HG02759 (cell line): Measurements from ENCODE around the gene TMBIM1.
"Not testable (repeated sequence)": the region's sequence is repeated elsewhere in the genome, so short reads cannot be mapped to it uniquely, and the experiment has no call there.

Source experiments
- ATAC-seq: cut with Tn5 transposase; IDR thresholded peaks from one replicate; pipeline ENCODE4 v1.9.1; 2021; ENCODE audit warnings: mild to moderate bottlenecking, moderate library complexity; ENCODE audit not compliant: unreplicated experiment

The TMBIM1 gene

DNA sequence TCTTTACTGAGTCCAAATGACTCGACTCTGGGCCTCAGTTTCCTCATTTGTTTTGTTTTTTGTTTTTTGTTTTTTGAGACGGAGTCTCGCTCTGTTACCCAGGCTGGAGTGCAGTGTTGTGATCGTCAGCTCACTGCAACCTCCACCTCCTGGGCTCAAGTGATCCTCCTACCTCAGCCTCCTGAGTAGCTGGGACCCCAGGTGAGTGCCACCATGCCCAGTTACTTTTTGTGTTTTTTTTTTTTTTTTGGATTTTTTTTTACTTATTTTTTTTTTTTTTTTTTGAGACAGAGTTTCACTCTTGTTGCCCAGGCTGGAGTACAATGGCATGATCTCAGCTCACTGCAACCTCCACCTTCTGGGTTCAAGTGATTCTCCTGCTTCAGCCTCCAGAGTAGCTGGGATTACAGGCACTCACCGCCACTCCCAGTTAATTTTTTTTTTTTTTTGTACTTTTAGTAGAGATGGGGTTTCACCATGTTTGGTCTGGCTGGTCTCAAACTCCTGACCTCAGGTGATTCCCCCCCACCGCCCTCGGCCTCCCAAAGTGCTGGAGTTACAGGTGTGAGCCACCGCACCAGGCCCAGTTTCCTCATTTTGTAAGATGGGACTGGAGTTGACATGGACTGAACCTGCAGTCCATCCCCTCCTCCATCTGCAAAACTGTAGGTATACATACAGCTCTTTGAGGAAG lies 18.9 kb downstream of the TMBIM1 start:
- ATAC-seq, result not testable (repeated sequence)

DNA sequence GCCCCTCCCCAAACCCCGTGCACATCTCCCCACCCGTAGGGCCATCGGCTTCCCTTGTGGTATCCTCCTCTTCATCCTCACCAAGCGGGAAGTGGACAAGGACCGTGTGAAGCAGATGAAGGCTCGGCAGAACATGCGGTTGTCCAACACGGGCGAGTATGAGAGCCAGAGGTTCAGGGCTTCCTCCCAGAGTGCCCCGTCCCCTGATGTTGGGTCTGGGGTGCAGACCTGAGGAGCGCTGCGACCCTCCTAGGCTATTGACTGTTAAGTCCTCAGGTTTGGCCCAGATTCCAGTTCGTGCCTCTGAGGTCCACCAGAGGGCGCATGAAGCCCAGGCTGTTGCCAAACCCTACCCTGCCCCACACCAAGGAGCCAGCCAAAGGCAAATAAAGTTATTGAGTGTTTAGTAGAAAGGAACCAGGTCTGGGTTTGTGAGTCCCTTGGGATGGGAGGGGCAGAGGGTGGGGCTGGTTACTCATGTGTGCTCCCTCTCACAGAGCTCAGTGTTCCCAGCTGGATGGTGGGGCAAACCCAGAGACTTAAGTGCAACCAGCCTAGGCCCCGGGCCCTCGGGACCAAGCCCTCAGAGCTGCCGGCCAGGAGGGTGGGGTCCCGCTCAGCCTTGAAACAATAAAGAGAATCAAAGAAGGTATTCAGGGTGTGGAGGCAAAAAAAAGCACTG lies 19.6 kb downstream of the TMBIM1 start:
- ATAC-seq, result no peak

DNA sequence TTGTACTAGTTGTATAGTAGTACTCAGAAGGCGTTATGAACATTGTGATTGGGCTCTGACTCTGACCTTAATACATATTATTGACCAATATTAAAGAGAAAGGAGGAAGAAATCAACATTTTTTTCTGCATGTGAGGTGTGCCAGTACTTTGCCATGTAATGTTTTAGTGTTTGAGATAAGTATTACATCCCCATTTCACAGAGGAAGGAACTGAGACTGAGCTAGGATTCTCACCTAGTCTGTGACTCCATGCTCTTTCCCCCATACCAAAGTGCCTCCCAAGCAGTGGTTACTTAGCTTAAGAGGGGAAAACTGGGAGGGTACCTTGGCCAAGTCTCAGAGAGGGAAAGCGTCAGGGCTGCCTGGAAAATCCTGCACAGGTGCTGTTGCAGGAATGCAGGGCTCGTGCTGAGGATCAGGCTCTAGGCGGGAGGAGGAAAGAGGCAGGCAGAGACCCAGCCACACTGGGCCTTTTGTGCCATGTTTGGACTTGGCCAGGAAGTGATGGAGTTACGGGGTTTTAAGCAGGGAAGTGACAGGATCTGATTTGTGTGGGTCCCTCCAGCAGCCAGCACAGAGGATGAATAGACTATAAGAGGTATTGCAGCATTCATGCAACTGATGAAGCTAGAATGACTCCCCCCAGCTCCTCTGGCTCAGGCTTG lies 20.3 kb downstream of the TMBIM1 start:
- ATAC-seq, result no peak

DNA sequence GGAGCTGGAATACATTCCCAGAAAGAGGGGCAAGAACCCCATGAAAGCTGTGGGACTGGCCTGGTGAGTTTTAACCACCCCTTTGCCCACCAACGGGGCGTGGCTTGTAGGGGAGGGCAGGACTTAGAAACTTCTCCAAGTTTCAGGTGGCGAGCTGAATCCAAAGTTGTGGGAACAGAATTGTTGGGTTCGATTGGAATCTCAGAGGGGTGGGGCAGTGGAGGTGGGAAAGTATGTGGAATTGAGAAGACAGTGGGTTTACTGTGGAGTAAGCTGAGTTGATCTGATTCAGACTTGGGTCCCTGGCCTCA lies 20.9 kb downstream of the TMBIM1 start:
- no peak for ATAC-seq

DNA sequence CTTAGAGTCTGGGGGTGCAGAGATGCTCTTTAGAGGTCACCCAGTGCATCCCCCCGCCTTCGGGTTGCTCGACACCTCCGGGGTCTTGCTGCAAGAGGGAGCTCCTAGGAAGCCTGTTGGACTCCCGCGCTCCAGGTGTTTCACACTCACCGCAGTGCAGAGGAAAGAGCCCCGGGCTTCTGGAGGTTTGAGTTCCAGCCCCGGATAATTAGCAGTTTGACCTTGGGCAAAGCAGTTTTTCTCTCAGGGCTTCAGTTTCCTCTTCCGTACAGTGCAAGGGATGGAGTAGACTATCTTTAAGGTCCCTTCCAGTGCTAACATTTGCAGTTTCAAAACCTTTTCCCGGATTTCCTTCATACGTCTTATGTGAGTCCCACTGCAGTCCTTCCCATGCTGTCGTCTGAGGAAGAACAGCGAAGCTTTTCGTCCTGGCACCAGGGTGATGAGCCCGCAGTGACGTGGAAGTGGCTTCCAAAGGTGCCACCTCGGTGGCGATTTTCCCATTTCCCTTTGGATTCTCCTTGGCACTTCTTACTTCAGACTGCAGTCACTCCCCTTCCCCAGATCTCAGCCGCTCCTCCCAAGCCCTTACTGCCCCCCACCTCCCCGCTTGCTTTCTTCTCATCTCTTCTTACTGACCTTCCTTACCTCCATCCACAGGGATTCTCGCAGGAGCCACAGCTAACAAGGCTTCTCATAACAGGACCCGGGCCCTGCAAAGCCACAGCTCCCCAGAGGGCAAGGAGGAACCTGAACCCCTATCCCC lies 21.4 kb downstream of the TMBIM1 start:
- no peak for ATAC-seq

DNA sequence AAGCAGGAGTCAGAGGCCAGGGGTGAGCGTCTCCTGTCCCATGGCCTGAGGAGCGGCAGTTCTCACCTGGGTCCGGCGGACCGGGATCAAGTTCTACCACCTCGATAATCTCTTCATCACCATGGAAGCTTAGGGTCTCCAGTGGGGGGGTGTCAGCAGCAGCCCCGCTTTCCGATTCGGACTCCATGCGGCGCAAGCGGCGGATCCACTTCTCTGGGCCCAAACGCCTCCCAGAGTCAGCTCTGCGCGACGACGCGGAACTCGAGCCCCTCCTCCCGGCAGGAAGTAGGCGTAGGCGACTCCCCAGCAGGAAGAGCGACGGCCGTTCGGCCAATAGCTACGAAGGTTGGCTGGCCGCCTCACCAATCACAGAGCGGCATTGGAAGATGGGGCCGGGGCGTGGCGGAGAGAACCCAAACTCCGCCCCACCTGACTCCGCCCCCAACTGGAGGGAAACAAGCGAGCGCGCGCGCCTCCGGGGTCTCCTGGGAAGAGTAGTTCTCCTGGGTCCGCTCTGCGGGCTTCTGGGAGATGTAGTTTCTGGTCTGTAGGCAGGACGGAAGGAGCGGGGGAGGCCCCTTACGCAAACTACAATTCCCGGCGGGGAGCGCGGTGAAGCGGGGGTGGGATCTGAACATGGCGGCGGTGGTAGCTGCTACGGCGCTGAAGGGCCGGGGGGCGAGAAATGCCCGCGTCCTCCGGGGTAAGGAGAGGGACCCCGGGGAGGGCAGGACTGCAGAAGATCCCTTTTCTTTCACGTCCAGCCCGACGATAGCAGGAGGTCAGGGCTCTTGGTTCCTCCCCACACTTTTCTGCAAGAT lies 22.2 kb downstream of the TMBIM1 start, which contains the start of the genes AAMP and PNKD:
Gene AAMP (minus strand): TSS at position 238 of the 821 bp plus-strand sequence. CDS start 51 bp downstream, at position 187.
Gene PNKD (plus strand): TSS at position 620 of the 821 bp plus-strand sequence. CDS start 17 bp downstream, at position 637.
- ATAC-seq, result peak; percentile 89

DNA sequence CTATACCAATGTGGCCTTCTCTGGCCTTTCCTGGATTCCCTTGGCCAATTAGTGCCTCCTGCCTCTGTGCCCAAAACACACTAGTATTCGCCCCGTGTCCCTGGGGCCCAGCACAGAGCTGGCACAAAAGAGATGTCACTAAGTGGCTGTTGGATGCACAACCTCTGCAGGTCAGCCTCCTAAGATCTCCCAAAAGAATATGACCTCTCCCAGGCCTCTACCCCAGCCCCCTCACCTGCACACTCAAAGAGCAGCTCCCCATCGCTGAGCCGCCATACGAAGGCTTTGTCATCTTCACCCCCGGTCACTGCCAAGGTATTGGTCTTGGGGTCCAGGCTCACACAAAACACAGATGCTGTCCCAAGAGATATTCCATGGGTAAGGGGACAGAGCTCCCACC lies 25.0 kb downstream of the TMBIM1 start:
- no peak for ATAC-seq

DNA sequence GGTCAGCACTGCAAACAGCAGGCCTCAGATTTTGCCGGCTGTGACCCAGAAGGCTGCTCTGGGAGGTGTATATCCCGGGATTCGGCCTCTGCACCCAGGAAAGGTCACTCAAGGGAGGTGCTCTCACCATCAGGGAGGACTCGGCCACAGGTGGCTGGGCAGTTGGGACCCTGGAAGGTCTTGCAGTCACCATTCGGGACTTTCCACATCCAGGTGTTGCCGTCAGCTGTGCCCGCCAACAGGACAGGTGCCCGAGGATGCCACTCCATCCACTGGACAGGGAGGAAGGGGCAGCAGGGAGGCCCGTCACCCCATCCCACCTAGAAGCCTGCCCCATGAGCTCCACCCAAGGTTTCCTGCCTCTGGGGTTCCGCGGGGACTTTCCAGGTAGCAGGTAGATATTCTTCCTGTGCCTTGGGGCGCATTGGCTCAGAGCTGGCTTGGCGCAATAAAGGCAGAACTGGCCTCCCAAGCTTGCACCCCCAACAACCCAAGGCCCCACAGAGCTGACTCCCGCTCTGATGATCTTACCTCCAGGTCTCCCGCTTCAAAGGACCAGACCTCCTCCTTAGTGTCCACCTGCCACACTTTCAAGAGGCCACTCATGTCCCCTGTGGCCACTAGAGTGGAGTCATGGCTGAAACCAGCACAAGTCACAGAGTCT lies 25.9 kb downstream of the TMBIM1 start:
- no peak for ATAC-seq

DNA sequence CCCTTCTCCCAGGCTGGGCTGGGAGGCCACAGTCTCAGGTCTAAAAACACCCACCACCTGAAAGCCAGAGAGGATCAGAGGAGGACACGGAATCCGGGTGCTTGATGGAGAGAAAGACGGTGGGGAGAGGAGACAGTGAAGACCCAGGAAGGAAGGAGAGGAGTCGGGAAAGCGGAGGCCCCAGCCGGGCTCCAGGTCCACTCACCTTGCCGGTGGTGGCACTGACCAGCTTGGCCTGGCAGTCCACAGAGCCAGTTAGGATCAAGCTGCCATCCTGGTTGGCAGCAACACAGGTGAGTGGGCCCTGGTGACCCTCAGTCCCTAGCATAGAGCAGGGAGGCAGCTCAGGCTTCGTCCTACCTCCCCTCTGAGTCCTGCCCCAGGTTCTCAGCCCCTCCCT lies 26.7 kb downstream of the TMBIM1 start:
- ATAC-seq, result no peak

DNA sequence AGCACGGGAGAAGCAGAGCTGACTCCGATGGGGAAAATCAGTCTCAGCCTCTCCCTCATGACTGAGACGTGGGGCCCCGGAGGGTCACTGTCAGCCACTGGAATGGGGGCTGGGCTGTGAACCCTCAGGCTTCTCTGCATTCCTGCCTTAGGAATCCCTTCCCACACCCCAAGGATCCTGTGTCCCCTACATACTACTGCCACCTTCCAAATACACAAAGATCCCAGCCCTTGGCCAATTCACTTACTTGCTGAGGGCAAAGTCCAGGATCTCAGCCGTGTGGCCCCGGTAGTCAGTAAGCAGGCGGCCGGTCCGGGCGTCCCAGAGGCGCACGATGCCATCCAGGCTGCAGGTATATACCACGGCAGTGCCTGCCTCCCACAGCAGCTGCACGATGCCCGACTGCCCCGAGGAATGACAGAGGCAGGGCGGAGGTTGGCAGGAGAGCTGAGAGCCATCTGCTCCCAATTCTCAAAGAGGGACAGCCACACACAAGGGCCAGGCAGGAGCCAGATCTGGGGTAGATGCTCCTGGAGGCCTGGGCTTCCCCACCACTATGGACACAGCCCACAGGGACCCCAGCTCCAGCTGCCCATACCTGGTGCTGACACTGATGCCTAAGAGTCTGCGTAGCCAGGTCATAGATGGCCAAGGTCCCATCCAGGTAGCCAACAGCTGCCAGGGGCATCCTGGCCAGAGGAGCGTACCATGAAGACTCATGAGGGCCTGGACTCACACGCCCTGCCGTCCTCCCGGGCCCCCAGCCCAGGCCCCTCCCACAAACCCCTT lies 27.3 kb downstream of the TMBIM1 start:
- no peak for ATAC-seq

DNA sequence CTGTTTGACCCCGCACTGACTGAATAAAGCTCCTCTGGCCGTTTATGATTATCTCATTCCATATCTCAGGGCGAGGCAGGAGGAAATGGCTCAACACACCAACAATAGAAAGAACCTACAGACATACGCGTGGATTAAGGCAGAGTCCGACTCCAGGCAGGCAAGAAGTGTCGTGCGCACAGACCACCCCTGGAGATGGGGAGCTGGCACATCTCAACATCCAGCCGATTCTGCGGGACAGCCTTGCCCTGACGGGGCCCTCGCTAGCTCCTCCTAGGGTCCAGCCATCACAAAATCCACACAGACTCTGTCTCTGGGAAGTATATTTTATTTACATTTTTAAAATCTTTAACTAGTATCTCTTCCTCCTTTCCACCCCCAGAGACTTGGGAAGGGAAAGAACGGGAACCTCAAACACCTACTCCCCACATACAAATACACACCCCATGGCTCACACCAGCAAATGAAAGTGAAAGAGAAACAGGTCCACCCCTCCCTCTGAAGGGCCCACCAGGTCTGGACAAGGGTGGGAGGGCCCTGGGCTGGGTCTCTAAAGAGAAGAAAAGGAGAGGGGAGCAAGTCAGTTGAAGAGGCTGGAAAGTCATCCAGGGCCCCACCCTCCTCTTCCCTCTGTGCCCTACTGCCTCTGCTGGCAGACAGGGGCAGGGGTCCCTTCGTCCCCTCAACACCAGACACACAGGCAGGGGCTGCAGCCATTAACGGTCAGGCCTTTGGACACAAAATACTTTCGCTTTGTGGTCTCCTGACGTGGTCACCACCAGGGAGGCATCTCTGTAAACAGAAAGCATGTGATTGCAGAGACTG lies 28.3 kb downstream of the TMBIM1 start:
- no peak for ATAC-seq

DNA sequence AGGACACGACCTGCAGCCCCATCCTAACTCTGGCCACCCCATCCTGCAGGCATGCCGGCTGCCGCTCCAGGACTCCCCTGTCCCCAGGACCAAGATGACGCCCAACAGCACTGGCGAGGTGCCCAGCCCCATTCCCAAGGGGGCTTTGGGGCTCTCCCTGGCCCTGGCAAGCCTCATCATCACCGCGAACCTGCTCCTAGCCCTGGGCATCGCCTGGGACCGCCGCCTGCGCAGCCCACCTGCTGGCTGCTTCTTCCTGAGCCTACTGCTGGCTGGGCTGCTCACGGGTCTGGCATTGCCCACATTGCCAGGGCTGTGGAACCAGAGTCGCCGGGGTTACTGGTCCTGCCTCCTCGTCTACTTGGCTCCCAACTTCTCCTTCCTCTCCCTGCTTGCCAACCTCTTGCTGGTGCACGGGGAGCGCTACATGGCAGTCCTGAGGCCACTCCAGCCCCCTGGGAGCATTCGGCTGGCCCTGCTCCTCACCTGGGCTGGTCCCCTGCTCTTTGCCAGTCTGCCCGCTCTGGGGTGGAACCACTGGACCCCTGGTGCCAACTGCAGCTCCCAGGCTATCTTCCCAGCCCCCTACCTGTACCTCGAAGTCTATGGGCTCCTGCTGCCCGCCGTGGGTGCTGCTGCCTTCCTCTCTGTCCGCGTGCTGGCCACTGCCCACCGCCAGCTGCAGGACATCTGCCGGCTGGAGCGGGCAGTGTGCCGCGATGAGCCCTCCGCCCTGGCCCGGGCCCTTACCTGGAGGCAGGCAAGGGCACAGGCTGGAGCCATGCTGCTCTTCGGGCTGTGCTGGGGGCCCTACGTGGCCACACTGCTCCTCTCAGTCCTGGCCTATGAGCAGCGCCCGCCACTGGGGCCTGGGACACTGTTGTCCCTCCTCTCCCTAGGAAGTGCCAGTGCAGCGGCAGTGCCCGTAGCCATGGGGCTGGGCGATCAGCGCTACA lies 29.4 kb downstream of the TMBIM1 start:
- no peak for ATAC-seq

DNA sequence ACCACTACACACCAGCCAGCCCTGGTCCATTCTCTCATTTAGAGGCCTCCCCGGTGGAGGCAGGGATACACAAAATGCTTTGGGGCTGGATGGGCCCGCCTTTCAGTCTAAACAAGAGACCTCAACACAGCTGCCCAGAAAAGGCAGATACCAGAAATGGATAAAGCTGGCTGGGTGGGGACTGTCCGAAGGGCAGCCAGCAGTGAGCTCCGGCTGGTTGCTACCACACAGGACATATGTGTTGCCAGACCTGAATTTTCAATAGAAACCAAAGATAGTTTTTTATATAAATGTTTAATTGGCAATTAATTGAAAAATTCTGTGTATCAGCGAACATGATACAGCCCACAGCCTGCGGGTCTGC lies 30.1 kb downstream of the TMBIM1 start:
- no peak for ATAC-seq

DNA sequence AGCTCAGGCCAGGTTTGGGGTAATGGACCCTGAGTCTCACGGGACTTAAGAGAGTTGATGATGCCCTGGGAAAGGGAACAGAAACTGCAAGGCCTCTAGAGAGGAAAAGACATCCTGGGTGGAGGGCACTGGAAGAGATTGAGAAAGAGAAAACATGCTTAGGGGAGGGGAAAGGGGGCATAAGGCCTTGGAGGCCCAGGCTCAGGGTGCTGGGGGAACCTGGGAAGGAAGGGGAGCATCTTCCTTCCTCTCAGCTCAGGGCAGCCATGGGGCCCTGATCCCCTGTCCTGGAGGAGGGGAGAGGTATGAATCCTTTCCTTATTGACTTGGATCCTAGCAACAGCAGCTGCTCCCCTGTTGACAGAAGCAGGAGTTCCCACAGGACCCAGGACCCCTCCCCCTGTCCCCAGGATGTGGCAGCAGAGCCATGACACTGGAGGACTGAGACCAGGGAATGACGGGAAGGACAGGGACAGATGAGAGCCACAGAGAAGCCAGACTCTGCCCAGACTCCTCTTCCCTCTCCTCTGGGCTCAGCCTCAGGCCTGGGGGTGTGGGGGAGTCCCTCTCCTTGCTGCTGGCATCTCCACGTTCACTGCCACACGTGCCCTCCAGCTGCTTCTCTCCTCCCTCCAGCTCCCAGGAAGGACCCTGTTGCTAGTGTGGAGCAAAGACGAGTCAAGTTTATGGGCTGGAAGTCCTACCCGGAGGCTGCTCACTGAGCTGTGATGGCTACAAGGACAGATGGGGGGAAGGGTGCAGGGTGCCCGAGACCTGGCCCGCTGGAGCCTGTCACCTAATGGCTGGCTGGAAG lies 30.7 kb downstream of the TMBIM1 start:
- no peak for ATAC-seq

DNA sequence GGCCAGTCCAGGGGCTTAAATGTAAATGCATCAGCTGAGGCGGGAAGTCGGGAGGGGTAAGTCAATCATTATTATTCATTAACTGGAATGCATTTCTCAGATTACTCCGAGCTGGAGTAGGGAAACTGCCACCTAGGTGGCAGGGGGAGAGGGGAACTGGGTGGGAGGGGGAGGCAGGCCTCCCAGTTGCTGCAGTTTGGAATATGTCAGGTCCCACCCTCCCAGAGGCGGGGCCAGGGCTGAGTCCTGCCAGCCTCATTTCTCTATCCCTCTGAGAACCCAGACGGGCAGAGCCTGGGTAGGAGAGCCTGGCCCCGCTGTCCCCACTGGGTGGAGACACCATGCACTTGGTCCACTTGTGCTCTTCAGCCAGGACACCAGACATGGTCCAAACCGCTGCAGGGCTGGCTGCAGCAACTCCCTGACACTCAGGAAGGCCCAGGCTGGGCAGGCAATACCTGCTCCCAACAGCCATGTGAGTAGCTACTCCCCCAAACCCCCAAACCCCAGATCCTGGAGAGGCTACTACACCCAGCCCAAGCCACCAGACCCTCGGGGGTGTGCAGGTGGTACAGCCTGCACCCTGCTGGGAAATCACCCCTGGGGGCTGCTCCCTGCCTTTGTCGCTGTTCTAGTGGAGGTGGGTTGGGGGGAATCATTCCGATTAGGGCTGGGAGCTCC lies 31.4 kb downstream of the TMBIM1 start, which contains the start of gene GPBAR1:
Gene GPBAR1 (plus strand): TSS at position 274 of the 681 bp plus-strand sequence. CDS start 1,710 bp downstream, outside the sequence.
- no peak for ATAC-seq

DNA sequence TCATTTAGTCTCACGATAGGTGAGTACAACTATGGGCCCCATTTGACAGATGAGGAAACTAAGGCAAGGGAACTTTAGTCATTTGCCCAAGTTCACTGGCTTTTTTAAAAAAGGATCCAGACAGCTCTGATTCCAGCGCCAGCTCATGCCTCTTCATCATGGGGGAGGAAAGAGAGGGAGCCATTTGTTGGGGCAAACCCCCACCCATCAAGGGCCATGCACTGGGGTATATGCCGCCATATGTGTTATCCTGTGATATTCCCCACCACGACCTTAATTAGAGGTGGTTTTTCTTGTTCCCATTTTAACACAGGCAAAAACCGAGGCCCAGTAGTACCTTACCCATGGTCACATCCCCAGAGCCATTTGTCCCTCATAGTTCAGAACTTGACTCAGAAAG lies 32.1 kb downstream of the TMBIM1 start:
- ATAC-seq, result no peak
